ENCODE measurements around the gene MARK4.

DNA sequence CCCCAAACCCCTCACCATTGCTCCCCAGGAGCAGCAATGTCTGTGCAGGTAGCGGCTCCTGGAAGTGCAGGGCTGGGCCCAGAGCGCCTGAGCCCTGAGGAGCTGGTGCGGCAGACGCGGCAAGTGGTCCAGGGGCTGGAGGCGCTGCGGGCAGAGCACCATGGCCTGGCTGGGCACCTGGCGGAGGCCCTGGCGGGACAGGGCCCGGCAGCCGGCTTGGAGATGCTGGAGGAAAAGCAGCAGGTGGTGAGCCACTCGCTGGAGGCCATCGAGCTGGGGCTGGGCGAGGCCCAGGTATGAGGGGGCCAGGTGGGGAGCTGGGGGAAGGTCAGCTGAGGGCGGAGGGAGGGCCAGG lies 94.4 kb downstream of the MARK4 start:
- no peak for TF ChIP-seq CTCF (IDR thresholded peaks at IDR 0.05 in 8 of 11, conservative IDR thresholded peaks at IDR 0.05 in 3 of 11)
- TF ChIP-seq POLR2A (IDR thresholded peaks at IDR 0.05) = no peak

Data from spleen (tissue), 7 donors.